Stimulated activated CD4-positive, alpha-beta T cell treated with anti-CD3 and anti-CD28 coated beads, Interleukin-1b, Interleukin-23, amount 100 ng/mL, for 4 hours (primary cell): ENCODE data around the gene PCGF6.

Experiments used
- DNase-seq, 2 donors: peaks; one replicate each; pipeline ENCODE4 v3.0.0-alpha.2; 2020; ENCODE audit warnings: low read depth in 2 of 2

Gene PCGF6

GRCh38 chr10:103256613-103257012 lies 94.3 kb downstream of the PCGF6 start:
- no peak for DNase-seq

DNA sequence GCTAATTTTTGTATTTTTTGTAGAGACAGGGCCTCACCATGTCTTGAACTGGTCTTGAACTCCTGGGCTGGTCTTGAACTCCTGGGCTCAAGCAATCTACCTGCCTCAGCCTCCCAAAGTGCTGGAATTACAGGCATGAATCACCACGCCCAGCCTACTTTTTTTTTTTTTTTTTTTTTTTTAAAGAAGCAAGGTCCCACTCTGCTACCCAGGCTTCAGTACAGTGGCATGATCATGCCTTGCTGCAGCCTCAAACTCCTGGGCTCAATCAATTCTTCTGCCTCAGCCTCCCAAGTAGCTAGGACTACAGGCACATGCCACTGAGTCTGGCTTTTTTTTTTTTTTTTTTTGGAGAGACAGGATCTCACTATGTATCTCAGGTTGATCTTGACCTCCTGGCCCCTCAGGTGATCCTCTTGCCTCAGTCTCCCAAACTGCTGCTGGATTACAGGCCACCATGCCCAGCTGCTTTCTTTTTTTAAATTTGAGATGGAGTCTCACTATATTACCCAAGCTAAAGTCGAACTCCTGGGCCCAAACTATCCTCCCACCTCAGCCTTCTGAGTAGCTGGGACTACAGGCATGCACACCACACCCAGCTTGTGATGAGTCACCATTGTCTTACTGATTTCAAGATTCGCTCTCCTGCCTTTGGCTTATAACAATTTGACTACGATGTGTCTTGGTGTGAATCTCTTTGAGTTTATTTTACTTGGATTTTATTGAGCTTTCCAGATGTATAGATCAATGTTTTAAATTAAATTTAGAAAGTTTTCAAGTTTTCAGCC lies 96.2 kb downstream of the PCGF6 start:
- DNase-seq = no peak

GRCh38 chr10:103254113-103254512 lies 96.8 kb downstream of the PCGF6 start:
- no peak for DNase-seq
